H54 (cell line): Measurements from ENCODE around the gene VTA1.
"Not testable (repeated sequence)": the region's sequence is repeated elsewhere in the genome, so short reads cannot be mapped to it uniquely, and the experiment has no call there.

ENCODE experiments used
- DNase-seq: peaks from one replicate; pipeline ENCODE4 v3.0.0; 2011; ENCODE audit warnings: low spot score, mixed read lengths; ENCODE audit not compliant: insufficient read length
- FAIRE-seq: peaks from 3 replicates; lab custom pipeline; 2011; peaks lifted over from hg19 to GRCh38; lab: Jason Lieb, UNC
- POLR2A ChIP-seq: IDR thresholded peaks from 2 replicates; pipeline ENCODE4 v1.6.1; 2011; ENCODE audit warnings: low read depth, mild to moderate bottlenecking, low read length

The VTA1 gene

GRCh38 chr6:142154336-142154735, 7.3 kb downstream of the VTA1 start:
- DNase-seq: no peak
- TF ChIP-seq POLR2A: no peak
- no peak for FAIRE-seq

GRCh38 chr6:142155091-142155490, 8.0 kb downstream of the VTA1 start:
- no peak for FAIRE-seq
- TF ChIP-seq POLR2A: no peak
- no peak for DNase-seq

GRCh38 chr6:142155895-142156757, 9.1 kb downstream of the VTA1 start:
- TF ChIP-seq POLR2A: no peak
- FAIRE-seq (no peak), DNase-seq (no peak)

GRCh38 chr6:142156758-142157068, 9.7 kb downstream of the VTA1 start:
- FAIRE-seq, DNase-seq: not testable (repeated sequence)

- no peak for DNase-seq
- no peak for TF ChIP-seq POLR2A
- FAIRE-seq: no peak
Observed at GRCh38 chr6:142162780-142163179, 15.7 kb downstream of the VTA1 start.

- no peak for TF ChIP-seq POLR2A
- DNase-seq: no peak
- FAIRE-seq: no peak
Observed at GRCh38 chr6:142165227-142165626, 18.2 kb downstream of the VTA1 start.

GRCh38 chr6:142167071-142167470, 20.0 kb downstream of the VTA1 start:
- DNase-seq (no peak), FAIRE-seq (no peak)
- no peak for TF ChIP-seq POLR2A

- TF ChIP-seq POLR2A: no peak
- DNase-seq: no peak
- no peak for FAIRE-seq
Observed at GRCh38 chr6:142167486-142167885, 20.4 kb downstream of the VTA1 start.

GRCh38 chr6:142171351-142171750, 24.3 kb downstream of the VTA1 start:
- DNase-seq (no peak), FAIRE-seq (no peak)
- TF ChIP-seq POLR2A: no peak

- no peak for DNase-seq
- no peak for FAIRE-seq
Observed at GRCh38 chr6:142172758-142173157, 25.7 kb downstream of the VTA1 start.

GRCh38 chr6:142173980-142174379, 26.9 kb downstream of the VTA1 start:
- DNase-seq (no peak), FAIRE-seq (no peak)
- no peak for TF ChIP-seq POLR2A

More at GRCh38 chr6:142172758-142173157, 25.7 kb downstream of the VTA1 start:
- no peak for TF ChIP-seq POLR2A

GRCh38 chr6:142174703-142175102, 27.6 kb downstream of the VTA1 start:
- no peak for TF ChIP-seq POLR2A

GRCh38 chr6:142178129-142178528, 31.1 kb downstream of the VTA1 start:
- FAIRE-seq (no peak), DNase-seq (no peak)
- no peak for TF ChIP-seq POLR2A

More at GRCh38 chr6:142174703-142175102, 27.6 kb downstream of the VTA1 start:
- no peak for FAIRE-seq
- DNase-seq: no peak

GRCh38 chr6:142182004-142182403, 34.9 kb downstream of the VTA1 start:
- no peak for TF ChIP-seq POLR2A
- no peak for FAIRE-seq

GRCh38 chr6:142183351-142183750, 36.3 kb downstream of the VTA1 start:
- no peak for DNase-seq
- FAIRE-seq: no peak
- TF ChIP-seq POLR2A: no peak

More at GRCh38 chr6:142182004-142182403, 34.9 kb downstream of the VTA1 start:
- no peak for DNase-seq
